H1 (cell line): ENCODE data around the gene PTGDR2. TPM values are rescaled to one million over a fixed set of nuclear protein-coding genes. Genes with fewer than 3 reads are reported as not detected.

Experiments used
- CTCF ChIA-PET: fragments of 300-600 bp; sonication (Branson Sonifier 250); formaldehyde crosslinking; loops from one replicate; lab custom pipeline; 2021; ENCODE audit not compliant: partially characterized antibody; lab: Charles Lee
- POLR2A ChIA-PET: fragments of 300-600 bp; sonication (Branson Sonifier 250); formaldehyde crosslinking; loops from one replicate; lab custom pipeline; 2021; ENCODE audit warnings: inconsistent platforms; ENCODE audit not compliant: partially characterized antibody; lab: Charles Lee
- DNase-seq, 2 experiments: peaks; one replicate each; pipeline versions ENCODE4 v3.0.0 to v3.0.0-alpha.2; 2010 to 2022; ENCODE audit warnings: low spot score in 2 of 2, low read depth in 1 of 2, mixed read lengths in 1 of 2
- FAIRE-seq: peaks from 2 replicates; lab custom pipeline; 2011; peaks lifted over from hg19 to GRCh38; lab: Jason Lieb, UNC
- H2AFZ ChIP-seq: 2 replicates; pipeline ENCODE4 v1.8.1; 2012; ENCODE audit warnings: low read length, inconsistent platforms
- H2AK5ac ChIP-seq: 2 replicates; pipeline ENCODE4 v1.6.1; 2013; ENCODE audit warnings: low read depth, low read length
- H2BK120ac ChIP-seq: replicated peaks from 2 replicates; pipeline ENCODE3; 2013; ENCODE audit warnings: low read depth, low read length, inconsistent platforms
- H2BK12ac ChIP-seq: 2 replicates; pipeline ENCODE4 v1.6.1; 2013; ENCODE audit warnings: low read depth, low read length
- H2BK15ac ChIP-seq: 2 replicates; pipeline ENCODE4 v1.6.1; 2013; ENCODE audit warnings: low read length
- H2BK20ac ChIP-seq: 2 replicates; pipeline ENCODE4 v1.6.1; 2013; ENCODE audit warnings: low read length
- H2BK5ac ChIP-seq: 2 replicates; pipeline ENCODE4 v1.6.1; 2013; ENCODE audit warnings: low read depth, low read length
- H3K14ac ChIP-seq: 2 replicates; pipeline ENCODE4 v1.6.1; 2013; ENCODE audit warnings: inconsistent platforms; ENCODE audit not compliant: insufficient read length
- H3K18ac ChIP-seq: 2 replicates; pipeline ENCODE4 v1.6.1; 2013; ENCODE audit warnings: low read length; ENCODE audit errors: extremely low read depth
- H3K23ac ChIP-seq: 2 replicates; pipeline ENCODE4 v1.6.1; 2013; ENCODE audit warnings: inconsistent platforms; ENCODE audit not compliant: insufficient read length
- H3K23me2 ChIP-seq: 2 replicates; pipeline ENCODE4 v1.6.1; 2013; ENCODE audit warnings: low read depth, low read length
- H3K27ac ChIP-seq: 2 replicates; pipeline ENCODE4 v1.6.1; 2011; ENCODE audit warnings: low read depth, low read length, inconsistent platforms
- H3K27me3 ChIP-seq, 4 experiments: replicated peaks in 1 of 4; 1 replicate in 1 of 4; 2 replicates in 3 of 4; pipeline versions ENCODE4 v1.6.1 to v1.8.1; 2011 to 2013; ENCODE audit warnings: low read length in 3 of 4, mild to moderate bottlenecking in 3 of 4, inconsistent platforms in 2 of 4, mixed read lengths in 2 of 4, moderate library complexity in 1 of 4; ENCODE audit not compliant: control insufficient read depth in 3 of 4, insufficient read depth in 3 of 4; ENCODE audit errors: extremely low read depth in 1 of 4
- H3K36me3 ChIP-seq, 4 experiments: 2 replicates each; pipeline versions ENCODE4 v1.6.1 to v1.8.1; 2011 to 2013; ENCODE audit warnings: mild to moderate bottlenecking in 4 of 4, low read length in 3 of 4, moderate library complexity in 2 of 4, control low read depth in 1 of 4, inconsistent platforms in 1 of 4; ENCODE audit not compliant: insufficient read depth in 4 of 4, control insufficient read depth in 2 of 4
- H3K4ac ChIP-seq: replicated peaks from 2 replicates; pipeline ENCODE3; 2013; ENCODE audit warnings: low read length, low read depth, mixed read lengths, inconsistent platforms; ENCODE audit not compliant: insufficient read length
- H3K4me1 ChIP-seq, 4 experiments: replicated peaks in 1 of 4; 1 replicate in 1 of 4; 2 replicates in 3 of 4; pipeline versions ENCODE4 v1.6.1 to v1.8.1; 2011 to 2013; ENCODE audit warnings: low read length in 3 of 4, inconsistent platforms in 2 of 4, mixed read lengths in 1 of 4; ENCODE audit not compliant: insufficient read depth in 4 of 4, control insufficient read depth in 3 of 4
- H3K4me2 ChIP-seq, 2 experiments: 2 replicates each; pipeline versions ENCODE4 v1.6.1 to v1.8.1; 2011 to 2013; ENCODE audit warnings: low read depth in 2 of 2, low read length in 2 of 2, control low read depth in 1 of 2, inconsistent platforms in 1 of 2, mild to moderate bottlenecking in 1 of 2; ENCODE audit not compliant: insufficient read depth in 1 of 2
- H3K4me3 ChIP-seq, 4 experiments: fragments of 200-600, 300-600 bp in 1 of 4; sonication (generic), shearing (Covaris generic), sonication (Bioruptor Twin) in 1 of 4; 2 replicates each; pipeline versions ENCODE4 v1.5.1 to v1.8.1; 2011 to 2016; ENCODE audit warnings: low read length in 4 of 4, low read depth in 3 of 4, control low read depth in 2 of 4, inconsistent platforms in 2 of 4, mild to moderate bottlenecking in 2 of 4, mixed read lengths in 1 of 4, moderate library complexity in 1 of 4; ENCODE audit not compliant: insufficient read depth in 2 of 4; ENCODE audit errors: extremely low read depth in 1 of 4
- H3K56ac ChIP-seq: replicated peaks from 2 replicates; pipeline ENCODE3; 2013; ENCODE audit warnings: low read depth, mild to moderate bottlenecking, mixed read lengths, low read length, inconsistent platforms; ENCODE audit not compliant: insufficient read length
- H3K79me1 ChIP-seq: 2 replicates; pipeline ENCODE4 v1.6.1; 2013; ENCODE audit warnings: low read depth, low read length, control low read depth
- H3K79me2 ChIP-seq, 2 experiments: 2 replicates each; pipeline versions ENCODE4 v1.6.1 to v1.8.1; 2012 to 2013; ENCODE audit warnings: low read length in 2 of 2, mild to moderate bottlenecking in 2 of 2, inconsistent platforms in 1 of 2; ENCODE audit not compliant: insufficient read depth in 2 of 2, control insufficient read depth in 1 of 2
- H3K9ac ChIP-seq, 4 experiments: replicated peaks in 1 of 4; 1 replicate in 1 of 4; 2 replicates in 3 of 4; pipeline versions ENCODE4 v1.6.1 to v1.8.1; 2011 to 2013; ENCODE audit warnings: low read depth in 3 of 4, low read length in 3 of 4, control low read depth in 2 of 4, mild to moderate bottlenecking in 2 of 4, moderate library complexity in 2 of 4, inconsistent platforms in 1 of 4; ENCODE audit errors: extremely low read depth in 1 of 4
- H3K9me3 ChIP-seq, 2 experiments: 2 replicates each; pipeline versions ENCODE4 v1.6.1 to v1.8.1; 2012 to 2013; ENCODE audit warnings: mild to moderate bottlenecking in 2 of 2, moderate library complexity in 2 of 2, control low read depth in 1 of 2, inconsistent platforms in 1 of 2, low read depth in 1 of 2, low read length in 1 of 2, mixed read lengths in 1 of 2; ENCODE audit not compliant: insufficient read depth in 2 of 2
- H4K20me1 ChIP-seq, 2 experiments: replicated peaks in 1 of 2; 2 replicates each; pipeline versions ENCODE3 to v1.8.1; 2011 to 2013; ENCODE audit warnings: inconsistent platforms in 2 of 2, low read length in 2 of 2, mild to moderate bottlenecking in 1 of 2; ENCODE audit not compliant: insufficient read depth in 2 of 2, control insufficient read depth in 1 of 2
- H4K5ac ChIP-seq: 2 replicates; pipeline ENCODE4 v1.6.1; 2013; ENCODE audit warnings: low read length, low read depth, mixed read lengths, inconsistent platforms; ENCODE audit not compliant: insufficient read length
- H4K8ac ChIP-seq: 2 replicates; pipeline ENCODE4 v1.8.0; 2013; ENCODE audit warnings: mild to moderate bottlenecking, moderate library complexity, low read length, inconsistent platforms; ENCODE audit not compliant: insufficient read depth; ENCODE audit errors: extremely low read depth
- H4K91ac ChIP-seq: replicated peaks from 2 replicates; pipeline ENCODE3; 2013; ENCODE audit warnings: low read length, mixed read lengths, inconsistent platforms; ENCODE audit not compliant: insufficient read length
- CEBPB ChIP-seq: IDR thresholded peaks from 2 replicates; pipeline ENCODE4 v1.6.1; 2012; ENCODE audit warnings: low read depth, low read length
- CHD2 ChIP-seq: IDR thresholded peaks from 2 replicates; pipeline ENCODE4 v1.6.1; 2012; ENCODE audit warnings: low read length, improper control_type of control experiment
- CREB1 ChIP-seq: IDR thresholded peaks from 2 replicates; pipeline ENCODE4 v1.6.1; 2012; ENCODE audit warnings: inconsistent platforms
- JUN ChIP-seq: IDR thresholded peaks from 2 replicates; pipeline ENCODE4 v1.6.1; 2011; ENCODE audit warnings: low read depth, mild to moderate bottlenecking, improper control_type of control experiment, low read length
- RFX5 ChIP-seq: IDR thresholded peaks from 2 replicates; pipeline ENCODE4 v1.6.1; 2011; ENCODE audit warnings: low read depth, low read length, improper control_type of control experiment, borderline replicate concordance
- SAP30 ChIP-seq: fragments of 300-600 bp; sonication (generic); IDR thresholded peaks from 2 replicates; pipeline ENCODE4 v1.7.1; 2012; ENCODE audit warnings: low read length, moderate library complexity, mild to moderate bottlenecking, inconsistent platforms; ENCODE audit not compliant: insufficient read depth, insufficient replicate concordance
- SP1 ChIP-seq: IDR thresholded peaks from 2 replicates; pipeline ENCODE4 v1.6.1; 2011; ENCODE audit warnings: low read depth, low read length
- SRF ChIP-seq: IDR thresholded peaks from 2 replicates; pipeline ENCODE4 v1.6.1; 2011; ENCODE audit warnings: mild to moderate bottlenecking, low read depth, low read length, moderate library complexity
- WGBS, 2 experiments: shearing (Covaris generic) in 1 of 2; methylation state at CpG; one replicate each; pipeline versions ENCODE4 v1.1.6 to v1.1.7; 2013 to 2015; ENCODE audit warnings: low lambda C conversion rate in 2 of 2, mixed read lengths in 2 of 2, inconsistent platforms in 1 of 2, low coverage in 1 of 2, missing lambda C conversion rate in 1 of 2; ENCODE audit not compliant: insufficient replicate concordance in 2 of 2, insufficient coverage in 1 of 2, insufficient read length in 1 of 2; ENCODE audit errors: extremely low coverage in 1 of 2, missing lambda C conversion rate in 1 of 2; 5-methylcytosine and 5-hydroxymethylcytosine counted together
- polyA plus RNA-seq, 7 experiments: library from polyadenylated mRNA; depleted of rRNA in 3 of 7; stranded (reverse) in 5 of 7; unstranded in 2 of 7; fragments of >200 nt in 5 of 7; fragments of 200-250 nt in 2 of 7; gene quantifications; 1 replicate in 5 of 7; 2 replicates in 1 of 7; 4 replicates in 1 of 7; pipeline versions ENCODE4 v1.2.1 to v1.2.3, GENCODE V29; 2011 to 2013; ENCODE audit warnings: missing spikeins in 2 of 7, mixed read lengths in 2 of 7
- total RNA-seq: library from RNA; stranded (reverse); fragmentation: NEBNext Ultra II Directional; extraction: Animal tissue kit (Norgen Biotek cat#: 25700); gene quantifications from 2 replicates; pipeline ENCODE4 v1.2.1, GENCODE V29; 2021
- TF ChIP-seq, protein P1 (sequence below): IDR thresholded peaks from 2 replicates; pipeline ENCODE4 v1.6.1; 2011; ENCODE audit warnings: low read depth, mild to moderate bottlenecking, low read length; ENCODE audit not compliant: insufficient read depth

The PTGDR2 gene
- total and polyA plus RNA-seq, 2 of the 8 experiments (the other 6 are each of a cell fraction or from before 2014, with no cell fraction given), result 0.20 TPM; not detected in 1

DNA sequence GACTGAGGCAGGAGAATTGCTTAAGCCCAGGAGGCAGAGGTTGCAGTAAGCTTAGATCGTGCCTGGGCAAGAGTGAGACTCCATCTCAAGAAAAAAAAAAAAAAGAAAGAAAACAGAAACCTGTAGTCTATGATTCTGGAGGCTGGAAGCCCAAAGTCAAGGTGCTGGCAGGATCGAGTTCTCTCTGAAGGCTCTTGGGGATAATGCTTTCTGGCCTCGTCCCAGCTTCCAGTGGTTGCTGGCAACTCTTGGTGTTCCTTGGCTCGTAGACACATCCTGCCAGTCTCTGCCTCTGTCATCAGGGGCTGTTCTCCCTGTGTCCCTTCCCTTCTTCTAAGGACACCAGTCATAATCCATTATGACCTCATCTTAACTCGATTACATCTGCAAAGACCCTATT lies 30.6 kb downstream of the PTGDR2 start:
- Histone ChIP-seq H3K4ac (no peak overlapping the region), H3K27me3 (no peaks in the 10 kb centered on the region; a peak in 1 of 7 replicates), H3K27ac (no peak overlapping the region), H4K8ac (no peak overlapping the region), H3K14ac (no peak overlapping the region), H3K56ac (no peak overlapping the region), H3K4me1 (no peaks in the 10 kb centered on the region), H3K79me1 (no peaks in the 10 kb centered on the region), H4K20me1 (peaks cover 0 to 2% of the 10 kb centered on the region in 2 experiments), H3K23me2 (no peaks in the 10 kb centered on the region), H2BK15ac (no peak overlapping the region), H3K23ac (no peak overlapping the region), H2AK5ac (no peak overlapping the region), H3K79me2 (no peaks in the 10 kb centered on the region), H3K36me3 (no peaks in the 10 kb centered on the region), H2AFZ (no peak overlapping the region), H3K4me3 (no peak overlapping the region), H3K9ac (no peak overlapping the region), H4K5ac (no peak overlapping the region), H3K18ac (no peak overlapping the region), H3K9me3 (no peaks in the 10 kb centered on the region), H2BK5ac (no peak overlapping the region), H2BK120ac (no peak overlapping the region), H2BK12ac (no peak overlapping the region), H2BK20ac (no peak overlapping the region), H4K91ac (no peak overlapping the region), H3K4me2 (no peak overlapping the region)
- ChIA-PET CTCF (interaction anchor here (0.6 to 18.0 kb wide), 6 partner anchors 13 to 71 kb away, joined by 4 to 522 read pairs (median 5); partner anchors contain the start of gene PRPF19), POLR2A (no interaction called here)
- WGBS, 2 experiments, result 86% methylated on average over 5 of the region's 5 CpGs; no CpG with 5 or more reads in 1 of the 2 experiments
- DNase-seq, result no peak
- no peak for FAIRE-seq
- TF ChIP-seq CREB1 (no peak), SP1 (no peak), SAP30 (no peak), CHD2 (no peak), SRF (no peak), JUN (no peak), RFX5 (no peak), CEBPB (no peak)
- TF ChIP-seq, protein P1, sequence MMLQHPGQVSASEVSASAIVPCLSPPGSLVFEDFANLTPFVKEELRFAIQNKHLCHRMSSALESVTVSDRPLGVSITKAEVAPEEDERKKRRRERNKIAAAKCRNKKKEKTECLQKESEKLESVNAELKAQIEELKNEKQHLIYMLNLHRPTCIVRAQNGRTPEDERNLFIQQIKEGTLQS, result no peak
